ENCODE measurements around the gene SAMD4A. TPM values are rescaled to one million over a fixed set of nuclear protein-coding genes. Genes with fewer than 3 reads are reported as not detected.

Gene SAMD4A
- total and polyA plus RNA-seq, 10 donors = 2.3 to 31.0 (median 21.2) TPM

GRCh38 chr14:54529811-54530210, 37.1 kb upstream of the SAMD4A start:
- intact Hi-C loops (cut with DNase I; ENCODE audit: low total_unique reads) = no loop called here
- TF ChIP-seq CTCF (IDR thresholded peaks at IDR 0.05 in 8 of 11, conservative IDR thresholded peaks at IDR 0.05 in 3 of 11) (no peak), POLR2A (IDR thresholded peaks at IDR 0.05) (no peak), POLR2AphosphoS5 (IDR thresholded peaks at IDR 0.05) (no peak)
- H3K4me1 ChIP-seq = peaks cover 0 to 14% (median 2%) of the 10 kb centered on the region in 6 donors

GRCh38 chr14:54532111-54533012, 34.6 kb upstream of the SAMD4A start:
- Histone ChIP-seq H3K27me3 (replicated peaks in 1 of 7) (no peaks in the 10 kb centered on the region), H3K27ac (no peak overlapping the region), H3K9me3 (no peaks in the 10 kb centered on the region), H3K4me3 (no peak overlapping the region), H3K4me1 (peaks cover 0 to 14% (median 2%) of the 10 kb centered on the region in 6 donors), H3K36me3 (peaks cover 0 to 56% (median 2%) of the 10 kb centered on the region in 6 donors)
- 72 to 78% (median 75%) methylated on average over 3 of the region's 3 CpGs for WGBS, 5 donors
- TF ChIP-seq CTCF (IDR thresholded peaks at IDR 0.05 in 8 of 11, conservative IDR thresholded peaks at IDR 0.05 in 3 of 11) = no peak
- no peak for TF ChIP-seq POLR2A (IDR thresholded peaks at IDR 0.05)
- no peak for TF ChIP-seq POLR2AphosphoS5 (IDR thresholded peaks at IDR 0.05)
- intact Hi-C loops (cut with DNase I; ENCODE audit: low total_unique reads) = no loop called here
- no peak for DNase-seq

More at GRCh38 chr14:54529811-54530210, 37.1 kb upstream of the SAMD4A start:
- Histone ChIP-seq H3K27me3 (replicated peaks in 1 of 7) (no peaks in the 10 kb centered on the region), H3K27ac (no peak overlapping the region), H3K36me3 (peaks cover 0 to 62% (median 11%) of the 10 kb centered on the region in 6 donors), H3K9me3 (no peaks in the 10 kb centered on the region), H3K4me3 (no peak overlapping the region)
- 39 to 69% (median 45%) methylated on average over 1 of the region's 1 CpG for WGBS, 5 donors
- DNase-seq = no peak

GRCh38 chr14:54533100-54533499, 33.8 kb upstream of the SAMD4A start:
- peaks cover 0 to 14% (median 2%) of the 10 kb centered on the region in 6 donors for H3K4me1 ChIP-seq
- no peaks in the 10 kb centered on the region for H3K27me3 ChIP-seq (replicated peaks in 1 of 7)
- 84 to 100% (median 95%) methylated on average over 1 of the region's 1 CpG for WGBS, 5 donors
- H3K4me3 ChIP-seq = no peak overlapping the region
- H3K36me3 ChIP-seq = peaks cover 0 to 56% (median 5%) of the 10 kb centered on the region in 6 donors
- no peak for DNase-seq
- intact Hi-C loops (cut with DNase I; ENCODE audit: low total_unique reads) = no loop called here
- no peak for TF ChIP-seq POLR2A (IDR thresholded peaks at IDR 0.05)
- H3K27ac ChIP-seq = no peak overlapping the region
- no peaks in the 10 kb centered on the region for H3K9me3 ChIP-seq

GRCh38 chr14:54535126-54535525, 31.8 kb upstream of the SAMD4A start:
- Histone ChIP-seq H3K4me1 (peaks cover 0 to 7% (median 0%) of the 10 kb centered on the region in 6 donors), H3K27me3 (replicated peaks in 1 of 7) (no peaks in the 10 kb centered on the region), H3K36me3 (peaks cover 0 to 57% (median 18%) of the 10 kb centered on the region in 6 donors), H3K4me3 (no peak overlapping the region), H3K9me3 (no peaks in the 10 kb centered on the region), H3K27ac (no peak overlapping the region)
- intact Hi-C loops (cut with DNase I; ENCODE audit: low total_unique reads) = no loop called here
- 85 to 90% (median 86%) methylated on average over 1 of the region's 1 CpG for WGBS, 5 donors
- no peak for TF ChIP-seq POLR2A (IDR thresholded peaks at IDR 0.05)
- TF ChIP-seq CTCF (IDR thresholded peaks at IDR 0.05 in 8 of 11, conservative IDR thresholded peaks at IDR 0.05 in 3 of 11) = no peak
- no peak for TF ChIP-seq POLR2AphosphoS5 (IDR thresholded peaks at IDR 0.05)
- no peak for DNase-seq
